Right atrium auricular region (tissue), 2 donors: ENCODE data around the gene TMEM135. TPM values are rescaled to one million over a fixed set of nuclear protein-coding genes. Genes with fewer than 3 reads are reported as not detected.

Experiments
- DNase-seq: peaks from one replicate; pipeline ENCODE4 v3.0.0-alpha.2; 2019; ENCODE audit warnings: low spot score
- H3K27ac ChIP-seq, 2 donors: fragments of 200-600 bp; sonication (generic); 1 replicate in 1 of 2; 2 replicates in 1 of 2; pipeline ENCODE4 v1.5.1; 2016 to 2019
- H3K27me3 ChIP-seq, 2 donors: fragments of 200-600 bp; sonication (generic); one replicate each; pipeline versions ENCODE4 v1.5.1 to v1.6.0; 2017 to 2019
- H3K36me3 ChIP-seq: fragments of 200-600 bp; sonication (generic); one replicate; pipeline ENCODE4 v1.5.1; 2016
- H3K4me1 ChIP-seq, 2 donors: fragments of 200-600 bp; sonication (generic); one replicate each; pipeline versions ENCODE4 v1.5.1 to v1.6.0; 2017 to 2019
- H3K4me3 ChIP-seq, 2 donors: fragments of 200-600 bp; sonication (generic); 1 replicate in 1 of 2; 2 replicates in 1 of 2; pipeline ENCODE4 v1.5.1; 2017 to 2019; ENCODE audit warnings: mild to moderate bottlenecking in 1 of 2, moderate library complexity in 1 of 2
- H3K9me3 ChIP-seq, 2 donors: fragments of 200-600 bp; sonication (generic); one replicate each; pipeline ENCODE4 v1.5.1; 2019
- total RNA-seq, 2 donors: library from RNA; depleted of rRNA; stranded (reverse); fragments of >200 nt; gene quantifications; one replicate each; pipeline ENCODE4 v1.1.0, GENCODE V29; 2016
- TF ChIP-seq, protein P1 (sequence below), 2 donors: fragments of 200-600 bp; sonication (generic); IDR thresholded peaks; one replicate each; pipeline ENCODE4 v1.5.1; 2019; ENCODE audit warnings: antibody characterized with exemption in 2 of 2

Gene TMEM135
- total RNA-seq, 2 donors from 2014 or later = 12.2 to 13.0 TPM

DNA sequence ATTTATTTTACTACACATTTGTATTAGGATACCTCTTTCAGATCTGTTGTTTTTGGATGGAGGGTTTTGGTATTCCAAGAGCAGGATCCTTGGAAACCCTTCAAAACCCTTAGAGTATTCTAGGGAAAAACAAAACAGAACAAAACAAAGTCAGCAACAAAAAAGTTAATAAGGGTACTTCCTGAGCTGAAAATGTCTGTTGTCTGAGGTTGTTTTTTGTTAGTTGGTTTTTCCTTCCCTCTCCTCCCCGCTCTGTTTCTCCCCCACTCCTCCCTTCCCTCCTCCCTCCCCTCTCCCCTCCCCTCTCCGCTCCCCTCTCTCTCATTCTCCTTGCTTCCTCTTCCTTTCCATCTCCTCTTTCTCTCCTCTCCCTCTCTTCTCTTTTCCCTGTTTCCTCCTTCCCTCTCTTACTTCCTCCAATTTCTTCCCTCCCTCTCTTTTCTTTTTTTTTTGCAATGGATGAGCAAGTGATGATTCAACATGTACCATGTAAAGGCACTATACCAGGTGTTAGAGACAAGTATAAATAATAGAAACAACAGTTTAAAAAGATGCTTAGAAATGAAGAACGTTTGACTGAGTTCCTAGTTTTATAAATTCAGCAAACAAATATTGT is 160.6 kb downstream of the TMEM135 start:
- no peaks in the 10 kb centered on the region for H3K27me3 ChIP-seq
- H3K4me1 ChIP-seq = no peaks in the 10 kb centered on the region
- H3K36me3 ChIP-seq = no peaks in the 10 kb centered on the region
- H3K4me3 ChIP-seq = no peak overlapping the region
- no peak overlapping the region for H3K27ac ChIP-seq
- TF ChIP-seq, protein P1, sequence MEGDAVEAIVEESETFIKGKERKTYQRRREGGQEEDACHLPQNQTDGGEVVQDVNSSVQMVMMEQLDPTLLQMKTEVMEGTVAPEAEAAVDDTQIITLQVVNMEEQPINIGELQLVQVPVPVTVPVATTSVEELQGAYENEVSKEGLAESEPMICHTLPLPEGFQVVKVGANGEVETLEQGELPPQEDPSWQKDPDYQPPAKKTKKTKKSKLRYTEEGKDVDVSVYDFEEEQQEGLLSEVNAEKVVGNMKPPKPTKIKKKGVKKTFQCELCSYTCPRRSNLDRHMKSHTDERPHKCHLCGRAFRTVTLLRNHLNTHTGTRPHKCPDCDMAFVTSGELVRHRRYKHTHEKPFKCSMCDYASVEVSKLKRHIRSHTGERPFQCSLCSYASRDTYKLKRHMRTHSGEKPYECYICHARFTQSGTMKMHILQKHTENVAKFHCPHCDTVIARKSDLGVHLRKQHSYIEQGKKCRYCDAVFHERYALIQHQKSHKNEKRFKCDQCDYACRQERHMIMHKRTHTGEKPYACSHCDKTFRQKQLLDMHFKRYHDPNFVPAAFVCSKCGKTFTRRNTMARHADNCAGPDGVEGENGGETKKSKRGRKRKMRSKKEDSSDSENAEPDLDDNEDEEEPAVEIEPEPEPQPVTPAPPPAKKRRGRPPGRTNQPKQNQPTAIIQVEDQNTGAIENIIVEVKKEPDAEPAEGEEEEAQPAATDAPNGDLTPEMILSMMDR (IDR thresholded peaks at IDR 0.05) = no peak
- no peak for DNase-seq
- H3K9me3 ChIP-seq = no peaks in the 10 kb centered on the region

DNA sequence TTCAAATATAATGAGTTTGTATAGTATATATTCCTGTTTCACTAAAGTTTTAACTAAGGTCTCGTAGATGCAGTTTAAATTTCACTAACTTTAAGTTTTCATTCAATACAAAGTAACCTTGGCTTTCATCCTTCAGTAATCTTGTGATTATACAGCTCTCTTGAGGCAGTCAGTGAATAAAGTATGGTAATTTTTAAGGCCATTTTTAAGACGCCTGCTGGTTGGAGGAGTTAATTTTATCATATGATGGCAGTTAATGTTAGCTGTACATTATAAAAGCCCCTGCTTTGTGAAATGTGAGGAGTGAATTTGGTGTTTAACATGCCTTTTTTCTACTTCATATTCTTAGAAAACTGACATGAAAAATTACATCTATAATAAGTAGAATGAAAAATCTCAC is 163.6 kb downstream of the TMEM135 start:
- TF ChIP-seq, protein P1 (IDR thresholded peaks at IDR 0.05) = no peak
- H3K9me3 ChIP-seq = no peaks in the 10 kb centered on the region
- no peaks in the 10 kb centered on the region for H3K27me3 ChIP-seq
- H3K27ac ChIP-seq = no peak overlapping the region
- no peak overlapping the region for H3K4me3 ChIP-seq
- DNase-seq = no peak
- H3K36me3 ChIP-seq = no peaks in the 10 kb centered on the region
- no peaks in the 10 kb centered on the region for H3K4me1 ChIP-seq

DNA sequence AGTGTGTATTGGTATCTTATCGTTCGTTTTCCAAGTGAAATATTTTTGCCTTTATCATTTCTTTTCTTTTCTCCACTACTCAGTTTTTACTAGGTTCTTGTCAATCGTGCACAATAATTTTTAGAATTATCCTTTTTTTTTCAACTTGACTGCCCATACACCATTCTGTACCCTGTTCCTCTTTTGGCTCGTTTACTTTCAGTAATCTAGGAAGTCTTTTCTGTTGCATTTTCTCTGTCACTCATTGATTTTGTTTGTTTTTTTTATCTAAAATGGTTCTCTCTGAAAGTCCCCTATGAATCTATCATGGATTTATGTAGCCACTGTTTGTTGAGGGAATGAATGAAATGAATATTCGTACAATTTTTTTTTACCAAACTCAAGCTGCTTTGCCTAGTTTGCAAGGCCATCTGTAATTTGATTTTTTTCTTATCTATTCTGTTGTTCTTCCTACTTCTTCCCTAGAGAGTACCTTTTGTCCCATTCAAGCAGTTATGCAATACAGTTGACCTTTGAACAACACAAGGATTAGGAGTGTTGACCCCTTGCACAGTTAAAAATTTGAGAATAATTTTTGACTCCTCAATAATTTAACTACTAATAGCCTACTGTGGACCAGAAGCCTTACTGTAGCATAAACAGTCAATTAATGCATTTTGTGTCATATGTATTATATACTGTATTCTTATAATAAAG is 166.3 kb downstream of the TMEM135 start:
- Histone ChIP-seq H3K36me3 (no peaks in the 10 kb centered on the region), H3K4me1 (no peaks in the 10 kb centered on the region), H3K4me3 (no peak overlapping the region), H3K9me3 (no peaks in the 10 kb centered on the region), H3K27ac (no peak overlapping the region), H3K27me3 (no peaks in the 10 kb centered on the region)
- TF ChIP-seq, protein P1 (IDR thresholded peaks at IDR 0.05) = no peak
- DNase-seq = no peak

DNA sequence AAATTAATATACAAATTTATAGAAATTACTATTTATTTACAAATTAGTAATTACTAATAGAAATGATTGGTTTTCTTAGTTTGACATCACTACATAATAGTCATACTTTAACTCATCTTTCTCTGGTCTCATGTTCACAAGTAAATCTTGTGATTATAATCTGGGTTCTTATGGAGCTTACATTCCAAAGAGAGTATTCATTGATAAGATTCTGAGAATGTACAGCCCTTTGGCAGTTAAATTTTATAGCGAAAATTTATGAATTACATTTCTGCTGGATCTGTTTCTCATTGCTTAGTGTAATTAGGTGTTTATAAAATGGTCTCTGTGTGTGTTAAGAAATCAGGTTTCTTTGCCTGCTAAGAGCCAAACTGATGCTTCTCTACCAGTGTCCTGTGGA is 175.2 kb downstream of the TMEM135 start:
- peaks cover 0 to 4% of the 10 kb centered on the region in 2 donors for H3K9me3 ChIP-seq

DNA sequence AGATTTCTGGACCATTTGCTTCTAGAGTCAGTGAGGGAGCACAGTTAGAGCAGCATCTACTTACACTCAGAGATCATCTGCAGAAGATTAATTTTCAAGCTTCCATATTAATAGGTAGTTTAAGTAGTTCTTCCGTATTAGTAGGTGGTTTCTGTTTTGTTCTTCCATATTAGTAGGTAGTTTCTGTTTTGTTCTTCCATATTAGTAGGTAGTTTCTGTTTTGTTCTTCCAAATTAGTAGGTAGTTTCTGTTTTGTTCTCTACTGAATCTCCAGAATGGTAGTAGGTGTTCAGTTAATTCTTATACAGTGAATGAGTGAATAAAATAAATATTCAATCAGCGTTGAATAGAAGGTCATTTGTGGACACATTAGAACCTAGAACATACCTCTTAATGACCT is 175.7 kb downstream of the TMEM135 start:
- DNase-seq = no peak
- no peaks in the 10 kb centered on the region for H3K27me3 ChIP-seq
- no peak overlapping the region for H3K27ac ChIP-seq
- H3K4me1 ChIP-seq = no peaks in the 10 kb centered on the region
- H3K36me3 ChIP-seq = no peaks in the 10 kb centered on the region
- peaks cover 0 to 4% of the 10 kb centered on the region in 2 donors for H3K9me3 ChIP-seq
- TF ChIP-seq, protein P1 (IDR thresholded peaks at IDR 0.05) = no peak
- H3K4me3 ChIP-seq = no peak overlapping the region

More for the DNA sequence above, 175.2 kb downstream of the TMEM135 start:
- Histone ChIP-seq H3K27ac (no peak overlapping the region), H3K4me3 (no peak overlapping the region), H3K36me3 (no peaks in the 10 kb centered on the region), H3K27me3 (no peaks in the 10 kb centered on the region), H3K4me1 (no peaks in the 10 kb centered on the region)
- no peak for DNase-seq
- TF ChIP-seq, protein P1 (IDR thresholded peaks at IDR 0.05) = no peak
